ENCODE data around the gene OLFM1. TPM values are rescaled to one million over a fixed set of nuclear protein-coding genes. Genes with fewer than 3 reads are reported as not detected.
"Not testable (repeated sequence)": the region's sequence is repeated elsewhere in the genome, so short reads cannot be mapped to it uniquely, and the experiment has no call there.

OLFM1 gene
- total RNA-seq, 1 experiment from 2014 or later: 0.39 TPM

GRCh38 chr9:135110416-135110815, 22.9 kb downstream of the OLFM1 start:
- H3K9me3 ChIP-seq (ENCODE audit: control insufficient read depth, insufficient read depth, low read depth, low read length): no peaks in the 10 kb centered on the region
- no TSS peak for BruUV-seq (replicated peaks)
- in situ Hi-C loops (cut with HindIII; ENCODE audit: low pct_unique_long_range_greater_than_20kb, low sequenced_read_pairs): no loop called here
- POLR2A ChIA-PET: no interaction called here
- H3K4me1 ChIP-seq (ENCODE audit: control insufficient read depth, insufficient read depth, low read length): no peaks in the 10 kb centered on the region
- CTCF ChIA-PET: no interaction called here
- H3K27ac ChIP-seq (ENCODE audit: low read length): no peak overlapping the region
- no peak for ATAC-seq
- DNase-seq (ENCODE audit: low read depth, low spot score): no peak
- intact Hi-C loops (cut with micrococcal nuclease; ENCODE audit: unreplicated experiment): no loop called here
- TF ChIP-seq TCF7L2 (IDR thresholded peaks at IDR 0.05; ENCODE audit: low read depth, low read length) (no peak), CTCF (IDR thresholded peaks at IDR 0.05) (no peak)
- no peaks in the 10 kb centered on the region; the same call in 1 of the 2 replicates for H3K27me3 ChIP-seq (ENCODE audit: control insufficient read depth, insufficient read depth, low read length)
- H3K36me3 ChIP-seq (ENCODE audit: control insufficient read depth, insufficient read depth, low read length): no peaks in the 10 kb centered on the region
- no peak overlapping the region for H3K4me3 ChIP-seq (ENCODE audit: low read depth in 2 of 2, low read length in 2 of 2)

GRCh38 chr9:135111600-135111999, 24.1 kb downstream of the OLFM1 start:
- H3K9me3 ChIP-seq (ENCODE audit: control insufficient read depth, insufficient read depth, low read depth, low read length); H3K4me3 ChIP-seq (ENCODE audit: low read depth in 2 of 2, low read length in 2 of 2); DNase-seq (ENCODE audit: low read depth, low spot score); CTCF ChIA-PET; BruUV-seq (replicated peaks); POLR2A ChIA-PET; intact Hi-C loops (cut with micrococcal nuclease; ENCODE audit: unreplicated experiment); H3K36me3 ChIP-seq (ENCODE audit: control insufficient read depth, insufficient read depth, low read length); H3K27ac ChIP-seq (ENCODE audit: low read length); in situ Hi-C loops (cut with HindIII; ENCODE audit: low pct_unique_long_range_greater_than_20kb, low sequenced_read_pairs); H3K4me1 ChIP-seq (ENCODE audit: control insufficient read depth, insufficient read depth, low read length); H3K27me3 ChIP-seq (ENCODE audit: control insufficient read depth, insufficient read depth, low read length); ATAC-seq: not testable (repeated sequence)

GRCh38 chr9:135116371-135116770, 28.9 kb downstream of the OLFM1 start:
- ChIA-PET POLR2A (no interaction called here), CTCF (no interaction called here)
- no peak for TF ChIP-seq POLR2AphosphoS5 (IDR thresholded peaks at IDR 0.05; ENCODE audit: low read depth, low read length)
- no peak for TF ChIP-seq TCF7L2 (IDR thresholded peaks at IDR 0.05; ENCODE audit: low read depth, low read length)
- TF ChIP-seq CTCF (IDR thresholded peaks at IDR 0.05): no peak
- no peak for TF ChIP-seq SIN3A (IDR thresholded peaks at IDR 0.05; ENCODE audit: borderline replicate concordance, insufficient read depth, low read depth, low read length)
- TF ChIP-seq REST (IDR thresholded peaks at IDR 0.05; ENCODE audit: insufficient read depth in 1 of 2, low read depth in 2 of 2, low read length in 1 of 2): no peak
- no peaks in the 10 kb centered on the region for H3K9me3 ChIP-seq (ENCODE audit: control insufficient read depth, insufficient read depth, low read depth, low read length)
- no peaks in the 10 kb centered on the region for H3K27me3 ChIP-seq (ENCODE audit: control insufficient read depth, insufficient read depth, low read length)
- ATAC-seq: no peak
- no TSS peak for BruUV-seq (replicated peaks)
- no peak overlapping the region for H3K4me3 ChIP-seq (ENCODE audit: low read depth in 2 of 2, low read length in 2 of 2)
- DNase-seq (ENCODE audit: low read depth, low spot score): no peak
- intact Hi-C loops (cut with micrococcal nuclease; ENCODE audit: unreplicated experiment): no loop called here
- in situ Hi-C loops (cut with HindIII; ENCODE audit: low pct_unique_long_range_greater_than_20kb, low sequenced_read_pairs): no loop called here
- no peaks in the 10 kb centered on the region for H3K36me3 ChIP-seq (ENCODE audit: control insufficient read depth, insufficient read depth, low read length)
- H3K27ac ChIP-seq (ENCODE audit: low read length): no peak overlapping the region
- no peaks in the 10 kb centered on the region for H3K4me1 ChIP-seq (ENCODE audit: control insufficient read depth, insufficient read depth, low read length)

Measured in Panc1 (cell line).